ENCODE results near the gene LRRC17.

LRRC17 gene

GRCh38 chr7:102927312-102927933 lies 14.6 kb downstream of the LRRC17 start:
- TF ChIP-seq CTCF (IDR thresholded peaks at IDR 0.05; ENCODE audit: borderline replicate concordance, control extremely low read depth, extremely low read depth, insufficient read depth, missing control alignments): no peak
- DNase-seq (ENCODE audit: low spot score): no peak
- in situ Hi-C loops (cut with MboI; ENCODE audit: low sequenced_read_pairs, unreplicated experiment): no loop called here

DNA sequence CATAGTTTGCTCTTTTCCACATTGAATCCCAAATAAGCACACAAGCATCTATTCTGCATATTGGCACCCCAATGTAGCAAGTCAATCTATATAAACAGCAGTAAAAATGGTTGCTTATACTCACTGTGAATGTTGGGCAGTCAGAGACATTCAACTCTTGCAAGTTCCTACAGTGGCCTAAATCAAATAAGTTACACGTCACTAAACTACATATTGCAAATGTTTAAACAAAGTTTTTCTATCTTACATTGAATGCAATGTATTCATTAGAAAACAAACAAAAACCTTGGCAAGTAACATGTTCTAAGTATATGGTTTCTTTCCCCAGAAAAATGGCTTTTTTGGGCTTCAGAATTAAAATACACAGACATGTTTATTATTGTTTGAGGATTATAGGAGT lies 19.0 kb downstream of the LRRC17 start:
- in situ Hi-C loops (cut with MboI; ENCODE audit: low sequenced_read_pairs, unreplicated experiment): no loop called here
- TF ChIP-seq CTCF (IDR thresholded peaks at IDR 0.05; ENCODE audit: borderline replicate concordance, control extremely low read depth, extremely low read depth, insufficient read depth, missing control alignments): no peak
- DNase-seq (ENCODE audit: low spot score): no peak

GRCh38 chr7:102933763-102934162 lies 21.0 kb downstream of the LRRC17 start:
- no peak for TF ChIP-seq CTCF (IDR thresholded peaks at IDR 0.05; ENCODE audit: borderline replicate concordance, control extremely low read depth, extremely low read depth, insufficient read depth, missing control alignments)
- no peak for DNase-seq (ENCODE audit: low spot score)
- in situ Hi-C loops (cut with MboI; ENCODE audit: low sequenced_read_pairs, unreplicated experiment): no loop called here

DNA sequence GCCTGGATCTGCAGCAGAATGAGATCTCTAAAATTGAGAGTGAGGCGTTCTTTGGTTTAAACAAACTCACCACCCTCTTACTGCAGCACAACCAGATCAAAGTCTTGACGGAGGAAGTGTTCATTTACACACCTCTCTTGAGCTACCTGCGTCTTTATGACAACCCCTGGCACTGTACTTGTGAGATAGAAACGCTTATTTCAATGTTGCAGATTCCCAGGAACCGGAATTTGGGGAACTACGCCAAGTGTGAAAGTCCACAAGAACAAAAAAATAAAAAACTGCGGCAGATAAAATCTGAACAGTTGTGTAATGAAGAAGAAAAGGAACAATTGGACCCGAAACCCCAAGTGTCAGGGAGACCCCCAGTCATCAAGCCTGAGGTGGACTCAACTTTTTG lies 21.4 kb downstream of the LRRC17 start:
- in situ Hi-C loops (cut with MboI; ENCODE audit: low sequenced_read_pairs, unreplicated experiment): no loop called here
- DNase-seq (ENCODE audit: low spot score): no peak
- no peak for TF ChIP-seq CTCF (IDR thresholded peaks at IDR 0.05; ENCODE audit: borderline replicate concordance, control extremely low read depth, extremely low read depth, insufficient read depth, missing control alignments)

GRCh38 chr7:102934701-102935100 lies 21.9 kb downstream of the LRRC17 start:
- no peak for TF ChIP-seq CTCF (IDR thresholded peaks at IDR 0.05; ENCODE audit: borderline replicate concordance, control extremely low read depth, extremely low read depth, insufficient read depth, missing control alignments)
- in situ Hi-C loops (cut with MboI; ENCODE audit: low sequenced_read_pairs, unreplicated experiment): no loop called here
- DNase-seq (ENCODE audit: low spot score): no peak

GRCh38 chr7:102935450-102936115 lies 22.8 kb downstream of the LRRC17 start:
- in situ Hi-C loops (cut with MboI; ENCODE audit: low sequenced_read_pairs, unreplicated experiment): no loop called here
- no peak for DNase-seq (ENCODE audit: low spot score)

More at GRCh38 chr7:102935450-102936115, 22.8 kb downstream of the LRRC17 start:
- TF ChIP-seq CTCF (IDR thresholded peaks at IDR 0.05; ENCODE audit: borderline replicate concordance, control extremely low read depth, extremely low read depth, insufficient read depth, missing control alignments): no peak
